Measurements from ENCODE around the gene IRAK4. TPM values are rescaled to one million over a fixed set of nuclear protein-coding genes. Genes with fewer than 3 reads are reported as not detected.

IRAK4 gene
- polyA plus RNA-seq, 1 donor (not counting 4 experiments of a cell fraction or from before 2014, with no cell fraction given), result 13.9 TPM

- no peak for DNase-seq (ENCODE audit: low read depth, low spot score)
- dilution Hi-C loops (cut with MboI; ENCODE audit: extremely low pct_ligation_motif_present, low sequenced_read_pairs), result no loop called here
- Histone ChIP-seq H3K9me3 (ENCODE audit: control insufficient read depth, low read depth, low read length) (no peaks in the 10 kb centered on the region), H3K27ac (ENCODE audit: control insufficient read depth, insufficient read depth, low read length) (no peak overlapping the region), H2AFZ (ENCODE audit: control insufficient read depth, low read length) (no peak overlapping the region), H3K27me3 (ENCODE audit: control insufficient read depth, extremely low read depth, insufficient read depth, low read length) (no peaks in the 10 kb centered on the region), H4K20me1 (ENCODE audit: control insufficient read depth, extremely low read depth, insufficient read depth, low read length) (no peaks in the 10 kb centered on the region), H3K4me1 (ENCODE audit: control insufficient read depth, extremely low read depth, insufficient read depth, low read length) (peaks cover 41% of the 10 kb centered on the region), H3K4me2 (ENCODE audit: control insufficient read depth, extremely low read depth, insufficient read depth, low read depth, low read length) (peak overlapping the region; percentile 86), H3K4me3 (ENCODE audit: control insufficient read depth in 2 of 3, extremely low read depth in 1 of 3, insufficient read depth in 2 of 3, low read depth in 1 of 3, low read length in 3 of 3) (no peak overlapping the region), H3K9ac (ENCODE audit: control insufficient read depth, extremely low read depth, insufficient read depth, low read length) (no peak overlapping the region), H3K79me2 (ENCODE audit: control insufficient read depth, insufficient read depth, low read length) (peaks cover 21% of the 10 kb centered on the region), H3K9me1 (ENCODE audit: control insufficient read depth, extremely low read depth, insufficient read depth, low read length) (no peaks in the 10 kb centered on the region), H3K36me3 (ENCODE audit: control insufficient read depth in 2 of 2, extremely low read depth in 1 of 2, insufficient read depth in 2 of 2, low read length in 2 of 2) (no peaks in the 10 kb centered on the region)
- no peak for TF ChIP-seq EZH2 (IDR thresholded peaks at IDR 0.05; ENCODE audit: low read length)
- TF ChIP-seq, protein P1, sequence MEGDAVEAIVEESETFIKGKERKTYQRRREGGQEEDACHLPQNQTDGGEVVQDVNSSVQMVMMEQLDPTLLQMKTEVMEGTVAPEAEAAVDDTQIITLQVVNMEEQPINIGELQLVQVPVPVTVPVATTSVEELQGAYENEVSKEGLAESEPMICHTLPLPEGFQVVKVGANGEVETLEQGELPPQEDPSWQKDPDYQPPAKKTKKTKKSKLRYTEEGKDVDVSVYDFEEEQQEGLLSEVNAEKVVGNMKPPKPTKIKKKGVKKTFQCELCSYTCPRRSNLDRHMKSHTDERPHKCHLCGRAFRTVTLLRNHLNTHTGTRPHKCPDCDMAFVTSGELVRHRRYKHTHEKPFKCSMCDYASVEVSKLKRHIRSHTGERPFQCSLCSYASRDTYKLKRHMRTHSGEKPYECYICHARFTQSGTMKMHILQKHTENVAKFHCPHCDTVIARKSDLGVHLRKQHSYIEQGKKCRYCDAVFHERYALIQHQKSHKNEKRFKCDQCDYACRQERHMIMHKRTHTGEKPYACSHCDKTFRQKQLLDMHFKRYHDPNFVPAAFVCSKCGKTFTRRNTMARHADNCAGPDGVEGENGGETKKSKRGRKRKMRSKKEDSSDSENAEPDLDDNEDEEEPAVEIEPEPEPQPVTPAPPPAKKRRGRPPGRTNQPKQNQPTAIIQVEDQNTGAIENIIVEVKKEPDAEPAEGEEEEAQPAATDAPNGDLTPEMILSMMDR (optimal IDR thresholded peaks at IDR 0.05 in 1 of 3, IDR thresholded peaks at IDR 0.05 in 1 of 3, conservative IDR thresholded peaks at IDR 0.05 in 1 of 3; ENCODE audit: extremely low read depth in 1 of 3, insufficient read depth in 2 of 3, low read length in 3 of 3), result no peak
- FAIRE-seq, result no peak
Observed at GRCh38 chr12:43761500-43761899, 2.7 kb downstream of the IRAK4 start.

DNA sequence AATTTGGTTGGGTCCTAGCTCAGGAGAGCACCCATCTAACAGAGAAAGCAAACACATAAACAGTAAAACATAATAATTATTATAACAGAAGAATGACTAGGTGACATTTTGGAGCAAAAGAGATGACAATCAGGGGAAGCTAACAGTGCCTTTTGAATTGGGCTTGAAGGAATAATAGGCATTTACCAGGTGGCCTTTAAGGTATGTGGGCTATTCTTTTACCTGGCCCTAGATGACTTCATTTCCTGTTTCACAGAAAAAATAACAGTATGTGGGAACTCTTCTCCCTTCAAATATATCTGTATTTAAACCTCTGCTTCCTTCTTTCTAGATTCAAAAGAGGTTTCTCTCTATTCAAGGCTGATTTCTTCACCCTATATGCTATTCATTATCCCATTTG, 3.8 kb downstream of the IRAK4 start:
- DNase-seq (ENCODE audit: low read depth, low spot score), result no peak
- Histone ChIP-seq H3K4me2 (ENCODE audit: control insufficient read depth, extremely low read depth, insufficient read depth, low read depth, low read length) (peak overlapping the region; percentile 45), H3K27ac (ENCODE audit: control insufficient read depth, insufficient read depth, low read length) (no peak overlapping the region), H3K27me3 (ENCODE audit: control insufficient read depth, extremely low read depth, insufficient read depth, low read length) (no peaks in the 10 kb centered on the region), H3K4me3 (ENCODE audit: control insufficient read depth in 2 of 3, extremely low read depth in 1 of 3, insufficient read depth in 2 of 3, low read depth in 1 of 3, low read length in 3 of 3) (no peak overlapping the region), H3K9me1 (ENCODE audit: control insufficient read depth, extremely low read depth, insufficient read depth, low read length) (no peaks in the 10 kb centered on the region), H3K79me2 (ENCODE audit: control insufficient read depth, insufficient read depth, low read length) (peaks cover 17% of the 10 kb centered on the region), H3K9ac (ENCODE audit: control insufficient read depth, extremely low read depth, insufficient read depth, low read length) (no peak overlapping the region), H2AFZ (ENCODE audit: control insufficient read depth, low read length) (peak overlapping the region; percentile 29), H3K9me3 (ENCODE audit: control insufficient read depth, low read depth, low read length) (no peaks in the 10 kb centered on the region), H4K20me1 (ENCODE audit: control insufficient read depth, extremely low read depth, insufficient read depth, low read length) (no peaks in the 10 kb centered on the region), H3K36me3 (ENCODE audit: control insufficient read depth in 2 of 2, extremely low read depth in 1 of 2, insufficient read depth in 2 of 2, low read length in 2 of 2) (no peaks in the 10 kb centered on the region), H3K4me1 (ENCODE audit: control insufficient read depth, extremely low read depth, insufficient read depth, low read length) (peaks cover 41% of the 10 kb centered on the region)
- TF ChIP-seq, protein P1 (optimal IDR thresholded peaks at IDR 0.05 in 1 of 3, IDR thresholded peaks at IDR 0.05 in 1 of 3, conservative IDR thresholded peaks at IDR 0.05 in 1 of 3; ENCODE audit: extremely low read depth in 1 of 3, insufficient read depth in 2 of 3, low read length in 3 of 3), result no peak
- no peak for TF ChIP-seq EZH2 (IDR thresholded peaks at IDR 0.05; ENCODE audit: low read length)
- dilution Hi-C loops (cut with MboI; ENCODE audit: extremely low pct_ligation_motif_present, low sequenced_read_pairs), result no loop called here
- FAIRE-seq, result no peak
